Osteoblast (primary cell): Measurements from ENCODE around the gene CARD11. TPM values are rescaled to one million over a fixed set of nuclear protein-coding genes. Genes with fewer than 3 reads are reported as not detected.

Experiments used
- DNase-seq: peaks from one replicate; pipeline ENCODE4 v3.0.0; 2011; ENCODE audit warnings: low spot score, mixed read lengths; ENCODE audit not compliant: insufficient read length; ENCODE audit errors: missing footprints
- H2AFZ ChIP-seq: 2 replicates; pipeline ENCODE4 v1.6.0; 2011; ENCODE audit warnings: mild to moderate bottlenecking, low read length
- H3K27ac ChIP-seq: 2 replicates; pipeline ENCODE4 v1.5.1; 2011; ENCODE audit warnings: mild to moderate bottlenecking, low read depth, low read length, moderate library complexity
- H3K27me3 ChIP-seq: 2 replicates; pipeline ENCODE4 v1.6.0; 2012; ENCODE audit warnings: mild to moderate bottlenecking, control low read depth, inconsistent platforms, low read length, moderate library complexity; ENCODE audit not compliant: insufficient read depth
- H3K36me3 ChIP-seq: 2 replicates; pipeline ENCODE4 v1.5.1; 2011; ENCODE audit warnings: mild to moderate bottlenecking, low read length, control low read depth, moderate library complexity; ENCODE audit not compliant: insufficient read depth
- H3K4me1 ChIP-seq: 2 replicates; pipeline ENCODE4 v1.5.1; 2011; ENCODE audit warnings: mild to moderate bottlenecking, low read length, control low read depth, moderate library complexity; ENCODE audit not compliant: insufficient read depth
- H3K4me2 ChIP-seq: 2 replicates; pipeline ENCODE4 v1.6.0; 2011; ENCODE audit warnings: mild to moderate bottlenecking, low read length; ENCODE audit not compliant: insufficient read depth
- H3K4me3 ChIP-seq: fragments of 200-600 bp; sonication (generic); 3 replicates; pipeline ENCODE4 v1.5.1; 2012; ENCODE audit warnings: mild to moderate bottlenecking, low read length, inconsistent platforms; ENCODE audit not compliant: insufficient read depth
- H3K79me2 ChIP-seq: 2 replicates; pipeline ENCODE4 v1.6.0; 2012; ENCODE audit warnings: mild to moderate bottlenecking, low read length, control low read depth, inconsistent platforms; ENCODE audit not compliant: insufficient read depth
- H3K9me3 ChIP-seq: 2 replicates; pipeline ENCODE4 v1.5.1; 2011; ENCODE audit warnings: low read depth, low read length, control low read depth
- H4K20me1 ChIP-seq: 2 replicates; pipeline ENCODE4 v1.6.0; 2012; ENCODE audit warnings: mild to moderate bottlenecking, low read length, control low read depth; ENCODE audit not compliant: insufficient read depth
- total RNA-seq: library from RNA; depleted of rRNA; stranded (reverse); fragments of >200 nt; gene quantifications from 2 replicates; pipeline ENCODE4 v1.2.3, GENCODE V29; 2012
- TF ChIP-seq, protein P1 (sequence below): IDR thresholded peaks from 2 replicates; pipeline ENCODE4 v1.5.1; 2011; ENCODE audit warnings: mild to moderate bottlenecking, low read depth, low read length, moderate library complexity; ENCODE audit errors: extremely low read depth

The CARD11 gene
- total RNA-seq, 1 donor, result not detected

DNA sequence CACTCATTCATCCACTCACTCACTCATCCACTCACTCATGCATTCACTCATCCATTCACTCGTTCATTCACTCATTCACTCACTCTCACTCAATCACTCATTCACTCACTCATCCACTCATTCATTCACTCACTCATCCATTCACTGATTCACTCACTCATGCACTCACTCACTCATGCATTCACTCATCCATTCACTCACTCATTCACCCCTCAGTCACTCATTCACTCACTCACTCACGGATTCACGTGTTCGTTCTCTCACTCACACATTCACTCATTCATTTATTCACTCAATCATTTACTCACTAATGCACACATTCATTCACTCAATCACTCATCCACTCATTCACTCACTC is 73.4 kb downstream of the CARD11 start:
- no peaks in the 10 kb centered on the region for H3K27me3 ChIP-seq
- no peaks in the 10 kb centered on the region for H3K36me3 ChIP-seq
- no peak overlapping the region for H3K4me2 ChIP-seq
- TF ChIP-seq, protein P1, sequence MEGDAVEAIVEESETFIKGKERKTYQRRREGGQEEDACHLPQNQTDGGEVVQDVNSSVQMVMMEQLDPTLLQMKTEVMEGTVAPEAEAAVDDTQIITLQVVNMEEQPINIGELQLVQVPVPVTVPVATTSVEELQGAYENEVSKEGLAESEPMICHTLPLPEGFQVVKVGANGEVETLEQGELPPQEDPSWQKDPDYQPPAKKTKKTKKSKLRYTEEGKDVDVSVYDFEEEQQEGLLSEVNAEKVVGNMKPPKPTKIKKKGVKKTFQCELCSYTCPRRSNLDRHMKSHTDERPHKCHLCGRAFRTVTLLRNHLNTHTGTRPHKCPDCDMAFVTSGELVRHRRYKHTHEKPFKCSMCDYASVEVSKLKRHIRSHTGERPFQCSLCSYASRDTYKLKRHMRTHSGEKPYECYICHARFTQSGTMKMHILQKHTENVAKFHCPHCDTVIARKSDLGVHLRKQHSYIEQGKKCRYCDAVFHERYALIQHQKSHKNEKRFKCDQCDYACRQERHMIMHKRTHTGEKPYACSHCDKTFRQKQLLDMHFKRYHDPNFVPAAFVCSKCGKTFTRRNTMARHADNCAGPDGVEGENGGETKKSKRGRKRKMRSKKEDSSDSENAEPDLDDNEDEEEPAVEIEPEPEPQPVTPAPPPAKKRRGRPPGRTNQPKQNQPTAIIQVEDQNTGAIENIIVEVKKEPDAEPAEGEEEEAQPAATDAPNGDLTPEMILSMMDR, result no peak
- no peaks in the 10 kb centered on the region for H3K9me3 ChIP-seq
- H3K27ac ChIP-seq, result no peak overlapping the region
- no peaks in the 10 kb centered on the region for H3K4me1 ChIP-seq
- H4K20me1 ChIP-seq, result no peaks in the 10 kb centered on the region
- H2AFZ ChIP-seq, result no peak overlapping the region
- no peak for DNase-seq
- no peak overlapping the region for H3K4me3 ChIP-seq
- H3K79me2 ChIP-seq, result no peaks in the 10 kb centered on the region

GRCh38 chr7:2969398-2970306 is 74.0 kb downstream of the CARD11 start:
- no peak overlapping the region for H3K4me2 ChIP-seq
- H3K4me3 ChIP-seq, result no peak overlapping the region
- H2AFZ ChIP-seq, result no peak overlapping the region
- no peaks in the 10 kb centered on the region for H3K79me2 ChIP-seq
- TF ChIP-seq, protein P1, result no peak
- H3K36me3 ChIP-seq, result no peaks in the 10 kb centered on the region
- H3K27me3 ChIP-seq, result no peaks in the 10 kb centered on the region
- H3K4me1 ChIP-seq, result no peaks in the 10 kb centered on the region
- H4K20me1 ChIP-seq, result no peaks in the 10 kb centered on the region
- no peak overlapping the region for H3K27ac ChIP-seq
- H3K9me3 ChIP-seq, result no peaks in the 10 kb centered on the region
- DNase-seq, result no peak

DNA sequence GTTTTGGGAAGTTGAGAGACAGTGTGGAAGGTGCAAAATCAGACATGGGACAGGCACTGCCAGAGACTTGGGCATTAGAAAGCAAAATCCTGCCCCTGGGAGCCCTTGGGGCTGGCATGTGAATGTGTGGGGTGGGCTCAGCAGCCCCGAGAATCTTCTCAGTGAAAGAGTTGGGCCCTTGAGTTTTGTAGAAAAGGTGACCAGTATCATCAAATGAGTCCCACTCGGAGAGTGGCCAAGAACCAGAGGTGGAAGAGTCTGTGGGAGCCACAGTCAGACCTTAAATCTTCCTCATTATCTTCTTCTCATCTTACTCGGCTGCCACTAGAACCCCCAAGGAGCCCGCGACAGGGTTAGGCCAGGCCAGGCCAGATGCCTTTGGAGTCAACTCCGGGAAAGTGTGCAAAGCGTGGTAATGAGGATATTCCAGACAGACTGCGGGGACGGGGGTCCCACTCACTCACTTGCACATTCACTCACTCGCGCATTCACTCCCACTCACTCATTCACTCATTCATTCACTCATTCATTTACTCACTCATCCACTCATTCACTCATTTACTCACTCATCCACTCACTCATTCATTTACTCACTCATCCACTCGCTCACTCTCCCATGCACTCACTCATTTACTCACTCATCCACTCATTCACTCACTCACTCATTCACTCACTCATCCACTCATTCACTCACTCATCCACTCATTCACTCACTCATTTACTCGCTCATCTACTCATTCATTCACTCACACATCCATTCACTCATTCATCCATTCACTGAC is 74.9 kb downstream of the CARD11 start:
- DNase-seq, result no peak
- Histone ChIP-seq H3K4me3 (no peak overlapping the region), H3K4me1 (no peaks in the 10 kb centered on the region), H2AFZ (no peak overlapping the region), H3K27me3 (no peaks in the 10 kb centered on the region), H3K9me3 (no peaks in the 10 kb centered on the region), H3K36me3 (no peaks in the 10 kb centered on the region), H3K4me2 (no peak overlapping the region), H3K79me2 (no peaks in the 10 kb centered on the region), H3K27ac (no peak overlapping the region), H4K20me1 (no peaks in the 10 kb centered on the region)
- TF ChIP-seq, protein P1, result no peak

DNA sequence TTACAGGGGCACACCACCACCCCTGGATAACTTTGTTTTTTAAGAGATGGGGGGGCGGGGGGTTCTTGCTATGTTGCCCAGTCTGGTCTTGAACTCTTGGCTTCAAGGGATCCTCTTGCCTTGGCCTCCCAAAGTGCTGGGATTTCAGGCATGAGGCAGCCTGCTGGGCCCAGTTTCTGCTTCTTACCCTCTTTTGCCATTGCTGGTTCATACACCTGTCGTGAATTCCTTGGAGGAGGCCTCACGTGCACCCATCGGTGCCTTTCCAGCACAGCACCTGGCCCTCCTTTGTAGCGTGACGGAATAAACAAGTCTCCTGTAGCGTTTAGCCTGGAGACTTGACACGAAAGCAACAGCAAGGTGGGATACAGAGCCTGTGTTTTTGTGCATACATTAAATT is 75.5 kb downstream of the CARD11 start:
- H3K4me3 ChIP-seq, result no peak overlapping the region
- no peaks in the 10 kb centered on the region for H3K27me3 ChIP-seq
- H3K36me3 ChIP-seq, result no peaks in the 10 kb centered on the region
- no peaks in the 10 kb centered on the region for H3K9me3 ChIP-seq
- H3K4me2 ChIP-seq, result no peak overlapping the region
- no peaks in the 10 kb centered on the region for H4K20me1 ChIP-seq
- no peaks in the 10 kb centered on the region for H3K4me1 ChIP-seq
- H3K79me2 ChIP-seq, result no peaks in the 10 kb centered on the region
- DNase-seq, result no peak
- no peak overlapping the region for H2AFZ ChIP-seq
- H3K27ac ChIP-seq, result no peak overlapping the region
- TF ChIP-seq, protein P1, result no peak
